ENCODE data around the gene SNAPC4.

Gene SNAPC4

DNA sequence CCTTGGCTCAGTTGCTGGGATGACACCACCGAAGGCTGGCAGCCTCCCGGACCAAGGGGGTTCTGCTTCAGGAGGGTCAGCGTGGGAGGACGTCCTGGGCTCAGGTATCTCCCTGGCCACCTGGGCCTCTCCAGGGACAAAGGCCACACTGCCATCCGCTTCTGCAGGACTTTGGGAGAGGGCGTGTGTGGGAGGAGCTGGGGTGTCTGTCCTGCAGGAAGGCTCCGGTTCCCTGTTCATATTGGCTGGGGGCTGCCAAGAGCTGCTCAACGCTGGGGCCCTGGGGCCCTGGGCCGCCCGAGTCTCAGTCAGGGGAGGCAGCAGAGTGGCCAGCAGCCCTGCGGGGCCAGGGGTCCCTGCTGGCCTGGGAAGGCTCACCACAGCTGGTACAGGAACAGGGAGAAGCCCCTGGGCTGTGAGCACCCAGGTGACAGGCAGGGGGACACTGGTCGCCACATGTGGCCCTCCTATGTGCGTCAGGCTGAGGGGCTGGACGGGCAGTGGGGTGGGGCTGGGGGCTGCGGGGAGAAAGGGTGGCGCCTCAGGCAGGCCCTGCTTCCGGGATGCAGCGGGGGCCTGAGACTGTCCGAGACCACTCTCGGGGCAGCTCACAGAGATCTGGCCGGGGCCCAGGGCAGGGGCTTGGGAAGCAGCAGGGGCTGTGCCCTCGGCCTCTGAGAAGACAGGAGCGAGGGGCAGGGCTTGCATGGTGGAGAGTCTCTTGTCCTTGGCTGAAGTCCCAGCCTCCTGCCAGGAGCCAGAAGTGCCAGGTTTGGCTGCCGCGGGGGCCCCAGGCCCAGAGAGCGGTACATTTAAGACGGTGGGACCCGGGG lies 21.6 kb downstream of the SNAPC4 start:
- H3K4me2 ChIP-seq (ENCODE audit: low read length) = no peak overlapping the region
- no peaks in the 10 kb centered on the region for H3K9me2 ChIP-seq (replicated peaks; ENCODE audit: control insufficient read depth, low read length)
- H3K27ac ChIP-seq (ENCODE audit: low read depth, low read length) = no peak overlapping the region
- H3K79me2 ChIP-seq (ENCODE audit: control insufficient read depth, low read length) = no peaks in the 10 kb centered on the region
- TF ChIP-seq, protein P1, sequence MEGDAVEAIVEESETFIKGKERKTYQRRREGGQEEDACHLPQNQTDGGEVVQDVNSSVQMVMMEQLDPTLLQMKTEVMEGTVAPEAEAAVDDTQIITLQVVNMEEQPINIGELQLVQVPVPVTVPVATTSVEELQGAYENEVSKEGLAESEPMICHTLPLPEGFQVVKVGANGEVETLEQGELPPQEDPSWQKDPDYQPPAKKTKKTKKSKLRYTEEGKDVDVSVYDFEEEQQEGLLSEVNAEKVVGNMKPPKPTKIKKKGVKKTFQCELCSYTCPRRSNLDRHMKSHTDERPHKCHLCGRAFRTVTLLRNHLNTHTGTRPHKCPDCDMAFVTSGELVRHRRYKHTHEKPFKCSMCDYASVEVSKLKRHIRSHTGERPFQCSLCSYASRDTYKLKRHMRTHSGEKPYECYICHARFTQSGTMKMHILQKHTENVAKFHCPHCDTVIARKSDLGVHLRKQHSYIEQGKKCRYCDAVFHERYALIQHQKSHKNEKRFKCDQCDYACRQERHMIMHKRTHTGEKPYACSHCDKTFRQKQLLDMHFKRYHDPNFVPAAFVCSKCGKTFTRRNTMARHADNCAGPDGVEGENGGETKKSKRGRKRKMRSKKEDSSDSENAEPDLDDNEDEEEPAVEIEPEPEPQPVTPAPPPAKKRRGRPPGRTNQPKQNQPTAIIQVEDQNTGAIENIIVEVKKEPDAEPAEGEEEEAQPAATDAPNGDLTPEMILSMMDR (IDR thresholded peaks at IDR 0.05; ENCODE audit: low read depth, low read length, poor library complexity, severe bottlenecking) = no peak
- no peak for TF ChIP-seq EZH2phosphoT487 (IDR thresholded peaks at IDR 0.05; ENCODE audit: borderline replicate concordance, low read length)
- H3K9me3 ChIP-seq (ENCODE audit: control insufficient read depth, insufficient read depth, low read length) = no peaks in the 10 kb centered on the region
- peaks cover 71% of the 10 kb centered on the region for H3K36me3 ChIP-seq (ENCODE audit: control insufficient read depth, low read length)
- H3K4me3 ChIP-seq (ENCODE audit: low read length) = no peak overlapping the region
- no peaks in the 10 kb centered on the region for H3K27me3 ChIP-seq (ENCODE audit: control insufficient read depth, low read length)
- H4K20me1 ChIP-seq (ENCODE audit: control insufficient read depth, insufficient read depth, low read depth, low read length) = no peaks in the 10 kb centered on the region
- no peaks in the 10 kb centered on the region for H3F3A ChIP-seq (ENCODE audit: control insufficient read depth, insufficient read depth)
- H3K4me1 ChIP-seq (ENCODE audit: control insufficient read depth, low read length) = no peaks in the 10 kb centered on the region

DNA sequence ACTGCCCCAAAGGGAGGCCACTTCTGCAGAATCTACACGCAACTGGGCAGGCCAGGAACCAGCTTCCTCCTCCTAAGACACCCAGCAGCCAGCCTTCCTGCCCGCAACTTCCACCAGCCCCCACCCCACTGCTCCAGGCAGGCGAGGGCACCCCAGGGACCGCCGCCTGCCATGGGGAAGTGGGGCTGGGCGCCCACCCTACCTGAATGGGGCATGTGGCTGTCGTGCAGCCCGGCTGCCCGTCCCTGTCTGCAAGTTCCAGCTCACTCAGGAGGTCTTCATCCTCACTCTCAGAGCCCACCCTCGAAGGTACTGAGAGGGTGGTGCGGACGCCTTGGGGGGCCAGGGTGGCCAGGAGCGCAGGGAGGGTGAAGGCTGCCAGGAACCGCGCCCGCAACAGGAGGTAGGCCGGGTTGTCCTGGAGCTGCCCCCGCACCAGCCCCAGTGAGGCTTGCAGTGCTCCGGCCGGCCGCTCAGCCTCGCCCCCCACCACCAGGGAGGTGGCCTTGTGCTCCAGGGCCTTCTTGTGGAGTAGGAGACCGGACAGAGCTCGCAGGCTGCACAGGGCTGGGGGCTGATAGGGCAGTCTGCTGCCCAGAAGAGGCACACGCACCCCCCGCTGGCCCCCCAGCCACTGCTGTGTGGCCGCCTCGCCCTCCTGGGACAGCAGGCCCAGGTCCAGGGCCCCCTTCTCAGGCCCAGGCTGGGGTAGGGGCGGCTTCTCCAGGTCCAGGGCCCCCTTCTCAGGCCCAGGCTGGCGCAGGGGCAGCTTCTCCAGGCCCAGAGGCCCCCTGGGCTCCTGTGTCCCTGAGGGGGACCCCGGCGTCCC lies 22.4 kb downstream of the SNAPC4 start:
- Histone ChIP-seq H4K20me1 (ENCODE audit: control insufficient read depth, insufficient read depth, low read depth, low read length) (no peaks in the 10 kb centered on the region), H3K4me1 (ENCODE audit: control insufficient read depth, low read length) (0 out of 2 replicates have a peak, but pooled peaks cover 3% of the 10 kb centered on the region), H3K79me2 (ENCODE audit: control insufficient read depth, low read length) (no peaks in the 10 kb centered on the region), H3K9me3 (ENCODE audit: control insufficient read depth, insufficient read depth, low read length) (no peaks in the 10 kb centered on the region), H3K27me3 (ENCODE audit: control insufficient read depth, low read length) (no peaks in the 10 kb centered on the region), H3K36me3 (ENCODE audit: control insufficient read depth, low read length) (peaks cover 63% of the 10 kb centered on the region), H3K4me3 (ENCODE audit: low read length) (no peak overlapping the region), H3K27ac (ENCODE audit: low read depth, low read length) (no peak overlapping the region), H3K9me2 (replicated peaks; ENCODE audit: control insufficient read depth, low read length) (no peaks in the 10 kb centered on the region), H3K4me2 (ENCODE audit: low read length) (no peak overlapping the region), H3F3A (ENCODE audit: control insufficient read depth, insufficient read depth) (no peaks in the 10 kb centered on the region)
- TF ChIP-seq EZH2phosphoT487 (IDR thresholded peaks at IDR 0.05; ENCODE audit: borderline replicate concordance, low read length) = no peak
- TF ChIP-seq, protein P1 (IDR thresholded peaks at IDR 0.05; ENCODE audit: low read depth, low read length, poor library complexity, severe bottlenecking) = no peak

DNA sequence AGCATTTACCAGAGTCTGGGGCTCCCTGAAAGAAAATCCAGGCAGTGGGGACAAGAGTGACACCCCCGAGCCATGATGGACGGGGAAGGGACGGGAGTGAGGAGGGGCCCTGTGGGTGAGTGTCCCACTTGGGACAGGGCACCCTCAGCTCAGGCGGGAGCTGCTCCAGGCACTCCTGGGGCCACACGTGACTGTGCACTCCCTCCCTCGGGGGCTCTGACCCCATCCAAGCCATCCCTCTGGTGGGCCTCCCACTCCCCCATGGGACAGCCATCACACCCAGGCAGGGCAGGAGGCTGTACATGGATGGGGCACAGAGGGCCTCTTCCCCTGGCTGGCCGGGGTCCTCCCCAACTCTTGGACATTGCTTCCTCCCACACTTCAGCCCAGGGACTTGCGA lies 23.5 kb downstream of the SNAPC4 start:
- Histone ChIP-seq H3K27ac (ENCODE audit: low read depth, low read length) (no peak overlapping the region), H3K27me3 (ENCODE audit: control insufficient read depth, low read length) (no peaks in the 10 kb centered on the region), H3K9me3 (ENCODE audit: control insufficient read depth, insufficient read depth, low read length) (no peaks in the 10 kb centered on the region), H3F3A (ENCODE audit: control insufficient read depth, insufficient read depth) (no peaks in the 10 kb centered on the region), H3K9me2 (replicated peaks; ENCODE audit: control insufficient read depth, low read length) (no peaks in the 10 kb centered on the region), H4K20me1 (ENCODE audit: control insufficient read depth, insufficient read depth, low read depth, low read length) (no peaks in the 10 kb centered on the region), H3K4me3 (ENCODE audit: low read length) (no peak overlapping the region), H3K4me2 (ENCODE audit: low read length) (no peak overlapping the region), H3K79me2 (ENCODE audit: control insufficient read depth, low read length) (no peaks in the 10 kb centered on the region), H3K4me1 (ENCODE audit: control insufficient read depth, low read length) (0 out of 2 replicates have a peak, but pooled peaks cover 5% of the 10 kb centered on the region), H3K36me3 (ENCODE audit: control insufficient read depth, low read length) (peaks cover 52% of the 10 kb centered on the region)
- no peak for TF ChIP-seq EZH2phosphoT487 (IDR thresholded peaks at IDR 0.05; ENCODE audit: borderline replicate concordance, low read length)
- TF ChIP-seq, protein P1 (IDR thresholded peaks at IDR 0.05; ENCODE audit: low read depth, low read length, poor library complexity, severe bottlenecking) = no peak

Data from DOHH2 (cell line).